Melanocyte of skin (primary cell): ENCODE measurements around the gene ASL. TPM values are rescaled to one million over a fixed set of nuclear protein-coding genes. Genes with fewer than 3 reads are reported as not detected.

Experiments used
- total RNA-seq, 2 donors: library from RNA; depleted of rRNA; stranded (reverse); fragments of >200 nt; gene quantifications; 2 replicates each; pipeline ENCODE4 v1.2.3, GENCODE V29; 2012

The ASL gene
- 10 to 100 TPM; 14.1 to 20.0 TPM for total RNA-seq

DNA sequence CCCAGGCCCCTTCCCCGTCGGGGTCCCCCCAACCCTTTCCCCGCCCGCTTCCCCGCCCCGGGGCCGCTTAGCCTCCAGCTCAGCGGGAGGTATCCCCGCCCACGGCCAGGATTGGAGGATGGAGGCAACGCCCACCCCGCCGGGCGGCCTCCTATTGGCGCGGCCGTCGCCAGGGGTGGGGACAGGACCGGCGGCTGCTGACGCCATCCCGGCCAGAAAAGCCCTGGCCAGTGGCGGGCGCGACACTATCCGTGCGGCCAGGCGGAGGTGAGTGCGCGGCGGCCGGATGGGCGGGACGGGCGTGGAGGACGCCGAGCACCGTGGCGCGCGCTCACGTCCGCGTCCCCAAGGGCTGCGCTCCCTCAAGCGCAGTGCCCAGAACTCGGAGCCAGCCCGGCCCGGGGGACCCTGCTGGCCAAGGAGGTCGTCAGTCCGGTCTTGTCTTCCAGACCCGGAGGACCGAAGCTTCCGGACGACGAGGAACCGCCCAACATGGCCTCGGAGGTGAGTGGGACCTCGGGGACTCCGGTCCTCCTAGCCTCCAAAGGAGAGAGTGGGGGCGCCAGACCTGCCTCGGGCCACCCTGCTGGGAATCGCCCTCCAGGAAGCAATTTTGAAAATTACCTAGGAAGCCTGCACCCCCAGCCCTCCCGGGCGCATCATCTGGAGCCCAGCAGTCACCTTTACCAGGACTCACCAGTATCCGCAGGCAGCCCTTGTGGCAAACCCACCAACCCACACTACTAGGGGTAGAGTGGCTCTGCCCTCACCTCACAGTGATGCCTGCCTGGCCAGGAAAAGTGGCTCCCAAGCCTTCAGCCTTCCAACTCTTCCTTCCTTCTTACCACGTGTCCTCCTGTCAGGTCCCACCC, at the start of gene ASL:
ASL (plus strand) TSS at position 230 of the 872 bp plus-strand sequence; CDS start at position 493, 263 bp downstream.

GRCh38 chr7:66114743-66115649, 39.4 kb downstream of the ASL start, which contains the start of gene CRCP:
CRCP (plus strand) TSS chr7:66114847; CDS start chr7:66114963, 116 bp downstream.

Other genes with a start within 250 kb of the ASL start
- gene VKORC1L1, start 202.7 kb upstream of the ASL start, total RNA-seq: 10 to 100 TPM in 1 of 2 donors, 1 to 10 TPM in 1; 6.5 to 12.0 TPM
- gene GUSB, start 93.6 kb upstream of the ASL start, total RNA-seq: 10 to 100 TPM; 27.6 to 40.6 TPM
- gene CRCP, start 39.0 kb downstream of the ASL start, total RNA-seq: 10 to 100 TPM; 23.1 to 25.3 TPM
- 10 to 100 TPM in 1 of 2 donors, 1 to 10 TPM in 1; 4.8 to 12.3 TPM for gene TPST1, start 129.5 kb downstream of the ASL start, total RNA-seq